ENCODE results near the gene PTGDS. TPM values are rescaled to one million over a fixed set of nuclear protein-coding genes. Genes with fewer than 3 reads are reported as not detected.

PTGDS gene
- total and polyA plus RNA-seq, 9 of the 15 experiments (the other 6 are each of a cell fraction or from before 2014, with no cell fraction given): 0.46 to 7.1 (median 2.0) TPM

- TF ChIP-seq, protein P1, sequence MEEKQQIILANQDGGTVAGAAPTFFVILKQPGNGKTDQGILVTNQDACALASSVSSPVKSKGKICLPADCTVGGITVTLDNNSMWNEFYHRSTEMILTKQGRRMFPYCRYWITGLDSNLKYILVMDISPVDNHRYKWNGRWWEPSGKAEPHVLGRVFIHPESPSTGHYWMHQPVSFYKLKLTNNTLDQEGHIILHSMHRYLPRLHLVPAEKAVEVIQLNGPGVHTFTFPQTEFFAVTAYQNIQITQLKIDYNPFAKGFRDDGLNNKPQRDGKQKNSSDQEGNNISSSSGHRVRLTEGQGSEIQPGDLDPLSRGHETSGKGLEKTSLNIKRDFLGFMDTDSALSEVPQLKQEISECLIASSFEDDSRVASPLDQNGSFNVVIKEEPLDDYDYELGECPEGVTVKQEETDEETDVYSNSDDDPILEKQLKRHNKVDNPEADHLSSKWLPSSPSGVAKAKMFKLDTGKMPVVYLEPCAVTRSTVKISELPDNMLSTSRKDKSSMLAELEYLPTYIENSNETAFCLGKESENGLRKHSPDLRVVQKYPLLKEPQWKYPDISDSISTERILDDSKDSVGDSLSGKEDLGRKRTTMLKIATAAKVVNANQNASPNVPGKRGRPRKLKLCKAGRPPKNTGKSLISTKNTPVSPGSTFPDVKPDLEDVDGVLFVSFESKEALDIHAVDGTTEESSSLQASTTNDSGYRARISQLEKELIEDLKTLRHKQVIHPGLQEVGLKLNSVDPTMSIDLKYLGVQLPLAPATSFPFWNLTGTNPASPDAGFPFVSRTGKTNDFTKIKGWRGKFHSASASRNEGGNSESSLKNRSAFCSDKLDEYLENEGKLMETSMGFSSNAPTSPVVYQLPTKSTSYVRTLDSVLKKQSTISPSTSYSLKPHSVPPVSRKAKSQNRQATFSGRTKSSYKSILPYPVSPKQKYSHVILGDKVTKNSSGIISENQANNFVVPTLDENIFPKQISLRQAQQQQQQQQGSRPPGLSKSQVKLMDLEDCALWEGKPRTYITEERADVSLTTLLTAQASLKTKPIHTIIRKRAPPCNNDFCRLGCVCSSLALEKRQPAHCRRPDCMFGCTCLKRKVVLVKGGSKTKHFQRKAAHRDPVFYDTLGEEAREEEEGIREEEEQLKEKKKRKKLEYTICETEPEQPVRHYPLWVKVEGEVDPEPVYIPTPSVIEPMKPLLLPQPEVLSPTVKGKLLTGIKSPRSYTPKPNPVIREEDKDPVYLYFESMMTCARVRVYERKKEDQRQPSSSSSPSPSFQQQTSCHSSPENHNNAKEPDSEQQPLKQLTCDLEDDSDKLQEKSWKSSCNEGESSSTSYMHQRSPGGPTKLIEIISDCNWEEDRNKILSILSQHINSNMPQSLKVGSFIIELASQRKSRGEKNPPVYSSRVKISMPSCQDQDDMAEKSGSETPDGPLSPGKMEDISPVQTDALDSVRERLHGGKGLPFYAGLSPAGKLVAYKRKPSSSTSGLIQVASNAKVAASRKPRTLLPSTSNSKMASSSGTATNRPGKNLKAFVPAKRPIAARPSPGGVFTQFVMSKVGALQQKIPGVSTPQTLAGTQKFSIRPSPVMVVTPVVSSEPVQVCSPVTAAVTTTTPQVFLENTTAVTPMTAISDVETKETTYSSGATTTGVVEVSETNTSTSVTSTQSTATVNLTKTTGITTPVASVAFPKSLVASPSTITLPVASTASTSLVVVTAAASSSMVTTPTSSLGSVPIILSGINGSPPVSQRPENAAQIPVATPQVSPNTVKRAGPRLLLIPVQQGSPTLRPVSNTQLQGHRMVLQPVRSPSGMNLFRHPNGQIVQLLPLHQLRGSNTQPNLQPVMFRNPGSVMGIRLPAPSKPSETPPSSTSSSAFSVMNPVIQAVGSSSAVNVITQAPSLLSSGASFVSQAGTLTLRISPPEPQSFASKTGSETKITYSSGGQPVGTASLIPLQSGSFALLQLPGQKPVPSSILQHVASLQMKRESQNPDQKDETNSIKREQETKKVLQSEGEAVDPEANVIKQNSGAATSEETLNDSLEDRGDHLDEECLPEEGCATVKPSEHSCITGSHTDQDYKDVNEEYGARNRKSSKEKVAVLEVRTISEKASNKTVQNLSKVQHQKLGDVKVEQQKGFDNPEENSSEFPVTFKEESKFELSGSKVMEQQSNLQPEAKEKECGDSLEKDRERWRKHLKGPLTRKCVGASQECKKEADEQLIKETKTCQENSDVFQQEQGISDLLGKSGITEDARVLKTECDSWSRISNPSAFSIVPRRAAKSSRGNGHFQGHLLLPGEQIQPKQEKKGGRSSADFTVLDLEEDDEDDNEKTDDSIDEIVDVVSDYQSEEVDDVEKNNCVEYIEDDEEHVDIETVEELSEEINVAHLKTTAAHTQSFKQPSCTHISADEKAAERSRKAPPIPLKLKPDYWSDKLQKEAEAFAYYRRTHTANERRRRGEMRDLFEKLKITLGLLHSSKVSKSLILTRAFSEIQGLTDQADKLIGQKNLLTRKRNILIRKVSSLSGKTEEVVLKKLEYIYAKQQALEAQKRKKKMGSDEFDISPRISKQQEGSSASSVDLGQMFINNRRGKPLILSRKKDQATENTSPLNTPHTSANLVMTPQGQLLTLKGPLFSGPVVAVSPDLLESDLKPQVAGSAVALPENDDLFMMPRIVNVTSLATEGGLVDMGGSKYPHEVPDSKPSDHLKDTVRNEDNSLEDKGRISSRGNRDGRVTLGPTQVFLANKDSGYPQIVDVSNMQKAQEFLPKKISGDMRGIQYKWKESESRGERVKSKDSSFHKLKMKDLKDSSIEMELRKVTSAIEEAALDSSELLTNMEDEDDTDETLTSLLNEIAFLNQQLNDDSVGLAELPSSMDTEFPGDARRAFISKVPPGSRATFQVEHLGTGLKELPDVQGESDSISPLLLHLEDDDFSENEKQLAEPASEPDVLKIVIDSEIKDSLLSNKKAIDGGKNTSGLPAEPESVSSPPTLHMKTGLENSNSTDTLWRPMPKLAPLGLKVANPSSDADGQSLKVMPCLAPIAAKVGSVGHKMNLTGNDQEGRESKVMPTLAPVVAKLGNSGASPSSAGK (IDR thresholded peaks at IDR 0.05): peak; percentile 39; the same call in 1 of the 2 replicates
- TF ChIP-seq ZNF717 (CRISPR knock-in tag; IDR thresholded peaks at IDR 0.05) (no peak), CHD2 (IDR thresholded peaks at IDR 0.05; ENCODE audit: low read depth, low read length) (no peak), NR2C1 (IDR thresholded peaks at IDR 0.05) (peak; percentile 89), NR2C1 (tag; IDR thresholded peaks at IDR 0.05) (peak; percentile 82)
Measured at GRCh38 chr9:136964833-136965422, 12.4 kb upstream of the PTGDS start (continued).
